Testis (tissue), 3 donors: ENCODE data around the gene RAB3C. TPM values are rescaled to one million over a fixed set of nuclear protein-coding genes. Genes with fewer than 3 reads are reported as not detected.
"Not testable (repeated sequence)": the region's sequence is repeated elsewhere in the genome, so short reads cannot be mapped to it uniquely, and the experiment has no call there.

Experiments used
- DNase-seq: peaks from one replicate; pipeline ENCODE4 v3.0.0-alpha.2; 2019
- H3K27ac ChIP-seq, 2 donors: fragments of 200-600 bp; sonication (generic); one replicate each; pipeline ENCODE4 v1.5.1; 2019
- H3K27me3 ChIP-seq: fragments of 200-600 bp; sonication (generic); one replicate; pipeline ENCODE4 v1.5.1; 2019
- H3K36me3 ChIP-seq: fragments of 200-600 bp; sonication (generic); one replicate; pipeline ENCODE4 v1.5.1; 2017; ENCODE audit warnings: low read depth; ENCODE audit errors: missing control alignments
- H3K4me1 ChIP-seq: fragments of 200-600 bp; sonication (generic); one replicate; pipeline ENCODE4 v1.5.1; 2019
- H3K4me3 ChIP-seq, 2 donors: fragments of 200-600 bp; sonication (generic); one replicate each; pipeline ENCODE4 v1.5.1; 2017 to 2019
- H3K9me3 ChIP-seq: fragments of 200-600 bp; sonication (generic); one replicate; pipeline ENCODE4 v1.5.1; 2017
- CTCF ChIP-seq, 3 experiments: fragments of 450-650 bp in 2 of 3; fragments of 200-600 bp in 1 of 3; sonication (generic) in 1 of 3; IDR thresholded peaks; one replicate each; pipeline ENCODE4 v1.5.1; 2016 to 2019; ENCODE audit warnings: antibody characterized with exemption in 3 of 3, mild to moderate bottlenecking in 2 of 3, moderate library complexity in 1 of 3
- POLR2A ChIP-seq: fragments of 450-650 bp; IDR thresholded peaks from one replicate; pipeline ENCODE4 v1.6.1; 2017; ENCODE audit warnings: antibody characterized with exemption, mild to moderate bottlenecking, moderate library complexity
- WGBS, 2 donors: methylation state at CpG; one replicate each; pipeline ENCODE4 v1.1.5; 2018; 5-methylcytosine and 5-hydroxymethylcytosine counted together
- intact Hi-C: fragments of 100-400 bp; cut with DNase I; formaldehyde crosslinking; loops from one replicate; pipeline ENCODE4 v1.15.1; 2023; ENCODE audit warnings: low total_unique reads
- polyA plus RNA-seq: library from polyadenylated mRNA; stranded (reverse); fragments of 350-450 nt; fragmentation: Illumina TruSeq; extraction: RNeasy Lipid Tissue Mini Kit (QIAGEN cat#74804); gene quantifications from one replicate; pipeline ENCODE4 v1.2.3, GENCODE V29; 2014; ENCODE audit warnings: low read depth, low replicate concordance; ENCODE audit not compliant: insufficient read depth
- total RNA-seq, 2 donors: library from RNA; depleted of rRNA; stranded (reverse); fragments of >200 nt; gene quantifications; one replicate each; pipeline ENCODE4 v1.2.3, GENCODE V29; 2016

Gene RAB3C
- total and polyA plus RNA-seq, 3 donors from 2014 or later: 0.47 to 2.5 (median 1.8) TPM

GRCh38 chr5:58703925-58704555 lies 121.2 kb downstream of the RAB3C start:
- Histone ChIP-seq H3K27me3 (no peaks in the 10 kb centered on the region), H3K4me3 (no peak overlapping the region), H3K4me1 (no peaks in the 10 kb centered on the region), H3K36me3 (no peaks in the 10 kb centered on the region), H3K9me3 (no peaks in the 10 kb centered on the region), H3K27ac (no peak overlapping the region)
- intact Hi-C loops: no loop called here
- DNase-seq: no peak
- 53 to 57% methylated on average over 3 of the region's 3 CpGs for WGBS, 2 donors
- TF ChIP-seq CTCF (IDR thresholded peaks at IDR 0.05) (no peak), POLR2A (no peak)

GRCh38 chr5:58706736-58707135 lies 123.9 kb downstream of the RAB3C start:
- no peak for TF ChIP-seq POLR2A
- TF ChIP-seq CTCF (IDR thresholded peaks at IDR 0.05): no peak
- Histone ChIP-seq H3K27ac (no peak overlapping the region), H3K27me3 (no peaks in the 10 kb centered on the region), H3K4me3 (no peak overlapping the region), H3K9me3 (no peaks in the 10 kb centered on the region), H3K36me3 (no peaks in the 10 kb centered on the region), H3K4me1 (no peaks in the 10 kb centered on the region)
- 46 to 61% methylated on average over 3 of the region's 3 CpGs for WGBS, 2 donors
- no peak for DNase-seq
- intact Hi-C loops: no loop called here

DNA sequence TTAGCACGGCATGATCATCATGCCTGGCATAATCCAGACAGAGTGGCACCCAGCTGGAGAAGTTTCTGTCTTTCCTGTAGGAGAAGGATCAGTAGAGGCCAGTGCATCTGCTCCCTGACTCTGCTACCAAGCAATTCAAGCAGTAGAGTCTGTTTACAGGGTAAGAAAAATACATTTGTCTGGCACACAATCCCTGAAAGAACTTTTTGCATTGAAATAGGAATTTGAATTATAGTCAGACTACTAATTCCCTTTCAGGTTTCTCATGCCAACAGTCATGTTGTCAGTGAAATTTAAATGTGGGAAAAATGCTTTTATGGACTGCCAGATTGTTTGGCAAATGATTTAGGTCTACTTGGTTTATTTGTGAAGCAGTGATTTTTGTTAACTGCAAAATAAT lies 125.6 kb downstream of the RAB3C start:
- intact Hi-C loops: no loop called here
- no peaks in the 10 kb centered on the region for H3K4me1 ChIP-seq
- H3K27ac ChIP-seq: no peak overlapping the region
- DNase-seq: no peak
- no peaks in the 10 kb centered on the region for H3K27me3 ChIP-seq
- H3K4me3 ChIP-seq: no peak overlapping the region
- WGBS, 2 donors: 58 to 64% methylated on average over 1 of the region's 1 CpG
- TF ChIP-seq CTCF (IDR thresholded peaks at IDR 0.05) (no peak), POLR2A (no peak)
- H3K36me3 ChIP-seq: no peaks in the 10 kb centered on the region
- H3K9me3 ChIP-seq: no peaks in the 10 kb centered on the region

GRCh38 chr5:58710425-58710824 lies 127.5 kb downstream of the RAB3C start:
- H3K9me3 ChIP-seq, H3K36me3 ChIP-seq, DNase-seq, intact Hi-C loops, H3K4me1 ChIP-seq, H3K27me3 ChIP-seq, H3K27ac ChIP-seq, H3K4me3 ChIP-seq: not testable (repeated sequence)
- 94 to 96% methylated on average over 8 of the region's 8 CpGs for WGBS, 2 donors

GRCh38 chr5:58710871-58711270 lies 128.0 kb downstream of the RAB3C start:
- 83 to 89% methylated on average over 3 of the region's 3 CpGs for WGBS, 2 donors
- Histone ChIP-seq H3K27ac (no peak overlapping the region), H3K9me3 (no peaks in the 10 kb centered on the region), H3K4me1 (no peaks in the 10 kb centered on the region), H3K4me3 (no peak overlapping the region), H3K36me3 (no peaks in the 10 kb centered on the region), H3K27me3 (no peaks in the 10 kb centered on the region)
- no peak for DNase-seq
- TF ChIP-seq CTCF (IDR thresholded peaks at IDR 0.05): no peak
- no peak for TF ChIP-seq POLR2A
- intact Hi-C loops: no loop called here
